H7 (cell line): ENCODE data around the gene SCUBE3. TPM values are rescaled to one million over a fixed set of nuclear protein-coding genes. Genes with fewer than 3 reads are reported as not detected.
A peak's percentile ranks its signal among the peaks of the same experiment; 100 is the strongest.

Experiments
- DNase-seq: peaks from one replicate; pipeline ENCODE4 v3.0.0; 2012
- H3K27me3 ChIP-seq: 2 replicates; pipeline ENCODE4 v1.6.0; 2011; ENCODE audit warnings: mild to moderate bottlenecking, low read length; ENCODE audit not compliant: control insufficient read depth, insufficient read depth
- H3K36me3 ChIP-seq: replicated peaks from 2 replicates; pipeline ENCODE4 v1.5.1; 2011; ENCODE audit warnings: low read length; ENCODE audit not compliant: control insufficient read depth, insufficient read depth
- H3K4me3 ChIP-seq: 2 replicates; pipeline ENCODE4 v1.5.1; 2011; ENCODE audit warnings: low read depth, mild to moderate bottlenecking, control low read depth, low read length, moderate library complexity; ENCODE audit not compliant: insufficient read depth
- total RNA-seq: library from RNA; depleted of rRNA; stranded (reverse); fragments of >200 nt; shearing (Covaris generic); gene quantifications from 2 replicates; pipeline ENCODE4 v1.2.3, GENCODE V29; 2014

Gene SCUBE3
- total RNA-seq, 1 experiment from 2014 or later = 0.45 TPM

DNA sequence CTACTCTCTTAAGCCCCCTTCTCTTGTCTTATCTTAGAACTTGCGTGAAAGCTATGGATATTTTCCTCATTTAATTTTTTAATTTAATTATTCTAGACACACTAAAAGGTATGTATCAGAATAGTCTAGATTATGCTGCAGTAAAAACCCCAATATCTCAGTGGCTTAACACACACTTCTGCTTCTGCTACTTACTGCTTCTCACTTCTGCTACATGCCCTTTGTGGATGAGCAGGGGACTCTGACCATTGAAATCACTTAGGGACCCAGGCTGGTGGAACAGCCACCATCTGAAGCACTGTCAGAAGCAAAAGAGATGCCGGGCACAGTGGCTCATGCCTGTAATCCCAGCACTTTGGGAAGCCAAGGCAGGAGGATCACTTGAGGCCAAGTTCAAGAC, 27.2 kb upstream of the SCUBE3 start:
- Histone ChIP-seq H3K27me3 (peaks cover 7% of the 10 kb centered on the region), H3K4me3 (no peak overlapping the region), H3K36me3 (no peaks in the 10 kb centered on the region)
- no peak for DNase-seq

DNA sequence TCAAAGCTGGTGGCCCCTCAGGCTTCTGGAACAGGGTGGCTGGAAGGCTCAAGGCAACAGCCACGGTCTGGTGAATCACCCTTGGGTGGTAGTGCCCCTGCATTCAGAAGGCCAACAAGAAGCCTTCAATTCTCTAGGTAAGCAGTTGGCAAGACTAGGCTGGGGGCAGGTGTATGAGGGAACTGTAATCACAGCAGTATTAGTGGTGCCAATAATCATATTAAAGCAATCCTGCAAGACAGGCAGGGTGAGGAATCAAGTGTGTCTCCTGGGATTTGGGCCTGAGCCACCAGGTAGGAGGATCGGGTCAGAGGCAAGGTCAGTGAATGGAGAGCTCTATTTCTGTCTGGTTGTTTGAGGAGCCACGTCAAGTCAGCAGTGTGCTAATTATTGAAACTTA, 24.9 kb upstream of the SCUBE3 start:
- Histone ChIP-seq H3K4me3 (no peak overlapping the region), H3K27me3 (no peaks in the 10 kb centered on the region; the same call in 1 of the 2 replicates), H3K36me3 (no peaks in the 10 kb centered on the region)
- DNase-seq = no peak

DNA sequence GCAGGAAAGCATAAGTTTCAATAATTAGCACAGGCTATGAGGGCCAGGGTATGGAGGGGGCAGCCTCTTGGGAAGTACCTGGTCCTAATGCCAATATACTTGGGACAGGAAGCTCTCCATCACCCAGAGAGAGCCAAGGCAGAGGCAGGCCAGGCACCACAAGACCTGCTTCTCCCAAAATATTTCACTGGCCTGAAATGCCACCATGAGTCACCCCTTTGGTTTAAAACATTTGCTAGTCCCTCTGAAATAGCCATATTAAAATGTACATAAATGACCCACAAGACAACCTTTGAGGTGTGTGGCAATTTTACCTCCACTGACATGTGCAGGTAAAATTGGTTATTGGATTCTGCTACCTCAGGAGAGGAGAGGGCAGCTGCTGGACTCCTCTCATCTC, 23.4 kb upstream of the SCUBE3 start:
- Histone ChIP-seq H3K4me3 (no peak overlapping the region), H3K36me3 (no peaks in the 10 kb centered on the region), H3K27me3 (no peaks in the 10 kb centered on the region; the same call in 1 of the 2 replicates)
- no peak for DNase-seq

DNA sequence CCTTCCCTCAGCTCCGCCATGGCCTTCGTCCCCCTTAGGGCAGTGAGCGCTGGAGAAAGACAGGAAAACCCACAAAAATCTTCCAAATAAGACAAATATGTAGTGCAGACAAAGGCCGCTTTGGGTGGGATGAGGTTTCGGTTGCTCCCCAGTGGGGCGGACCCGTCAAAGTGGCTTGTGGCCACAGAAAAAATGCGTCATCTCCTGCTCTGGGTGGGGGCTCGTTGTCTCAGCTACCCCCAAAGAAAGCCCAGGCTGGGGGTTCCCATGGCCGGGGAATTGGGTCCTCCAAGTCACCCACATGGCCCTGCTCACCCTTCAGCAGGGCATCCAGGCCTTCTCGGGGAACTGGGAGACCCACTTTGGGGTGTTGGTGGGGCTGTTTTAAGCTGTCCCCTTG, 21.9 kb upstream of the SCUBE3 start:
- no peaks in the 10 kb centered on the region; the same call in 1 of the 2 replicates for H3K27me3 ChIP-seq
- H3K36me3 ChIP-seq = no peaks in the 10 kb centered on the region
- DNase-seq = no peak
- H3K4me3 ChIP-seq = no peak overlapping the region

DNA sequence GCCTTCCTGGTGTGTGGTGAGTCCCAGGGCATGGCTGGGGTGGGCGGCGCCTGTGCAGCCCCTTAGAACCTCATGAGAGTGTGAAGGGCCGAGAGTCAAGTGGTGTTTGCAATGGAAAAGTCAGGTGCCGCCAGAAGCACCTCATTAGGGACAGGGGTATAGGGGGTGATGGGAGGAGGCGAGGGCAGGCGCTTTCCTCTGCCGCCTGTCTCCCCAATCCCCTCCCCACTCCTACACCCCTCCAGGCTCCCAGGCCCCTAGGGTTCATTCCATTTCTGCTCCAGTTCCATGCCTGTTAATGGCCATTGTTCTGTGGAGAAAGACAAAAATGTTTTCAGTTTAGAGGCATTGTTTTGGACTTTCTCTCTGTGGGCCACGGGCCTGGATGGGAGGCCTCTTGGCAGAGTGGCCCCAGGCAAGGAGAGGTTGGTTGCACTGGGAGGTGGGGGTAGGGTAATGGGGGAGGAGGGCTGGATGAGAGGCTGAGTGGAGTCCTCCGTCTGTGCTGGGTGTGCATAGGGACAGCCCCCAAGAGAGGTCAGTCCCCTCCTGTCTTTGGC, 21.4 kb upstream of the SCUBE3 start:
- H3K27me3 ChIP-seq = no peaks in the 10 kb centered on the region; the same call in 1 of the 2 replicates
- no peaks in the 10 kb centered on the region for H3K36me3 ChIP-seq
- no peak overlapping the region for H3K4me3 ChIP-seq
- peak; percentile 33 for DNase-seq

DNA sequence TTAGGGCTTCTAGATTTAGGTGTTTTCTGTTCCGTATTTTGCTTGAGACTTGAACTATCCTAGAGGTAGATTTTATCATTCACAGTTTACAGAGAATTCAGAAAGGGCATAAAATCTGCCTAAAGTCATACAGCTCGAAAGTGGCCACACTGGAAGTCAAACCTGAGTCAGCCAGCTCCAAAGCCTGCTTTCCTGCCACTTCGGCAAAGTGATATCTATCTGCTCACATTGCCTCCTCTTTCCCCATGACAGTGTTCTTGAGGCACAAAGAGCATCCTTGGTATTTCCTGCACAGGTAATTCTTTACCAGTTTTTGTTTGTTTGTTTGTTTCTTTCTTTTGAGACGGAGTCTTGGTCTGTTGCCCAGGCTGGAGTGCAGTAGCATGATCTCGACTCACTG, 19.4 kb upstream of the SCUBE3 start:
- H3K36me3 ChIP-seq = no peaks in the 10 kb centered on the region
- no peaks in the 10 kb centered on the region; the same call in 1 of the 2 replicates for H3K27me3 ChIP-seq
- no peak overlapping the region for H3K4me3 ChIP-seq
- DNase-seq = no peak

DNA sequence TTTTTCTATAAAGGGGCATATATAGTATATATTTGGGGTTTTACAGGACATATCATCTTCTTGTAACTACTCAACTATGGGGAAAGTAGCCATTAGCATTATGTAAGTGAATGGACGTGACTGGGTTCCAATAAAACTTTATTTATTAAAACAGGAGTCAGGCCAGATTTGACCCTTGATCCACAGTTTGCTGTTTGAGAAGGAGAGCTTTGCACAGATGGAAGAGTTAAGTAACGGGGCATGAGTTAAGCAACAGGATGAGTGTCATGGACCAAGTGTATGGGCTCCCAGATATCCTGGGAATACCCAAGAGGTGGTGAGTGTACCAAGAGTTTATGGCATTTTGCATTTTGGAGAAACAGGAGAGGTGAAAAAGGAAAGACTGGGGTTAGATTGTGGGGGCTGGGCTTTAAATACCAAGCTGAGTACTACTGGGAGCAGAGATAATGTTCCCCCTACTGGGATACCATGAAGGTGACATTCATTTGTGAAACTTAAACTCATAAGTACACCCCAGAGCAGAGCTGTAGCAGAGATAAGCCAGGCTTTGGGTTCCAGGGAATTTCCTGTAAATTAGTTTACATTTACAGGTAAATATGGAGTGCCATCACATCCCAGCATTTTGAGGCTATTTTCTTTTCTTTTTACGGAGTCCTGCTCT, 18.5 kb upstream of the SCUBE3 start:
- peak; percentile 28 for DNase-seq
- Histone ChIP-seq H3K4me3 (no peak overlapping the region), H3K36me3 (no peaks in the 10 kb centered on the region), H3K27me3 (no peaks in the 10 kb centered on the region; the same call in 1 of the 2 replicates)

DNA sequence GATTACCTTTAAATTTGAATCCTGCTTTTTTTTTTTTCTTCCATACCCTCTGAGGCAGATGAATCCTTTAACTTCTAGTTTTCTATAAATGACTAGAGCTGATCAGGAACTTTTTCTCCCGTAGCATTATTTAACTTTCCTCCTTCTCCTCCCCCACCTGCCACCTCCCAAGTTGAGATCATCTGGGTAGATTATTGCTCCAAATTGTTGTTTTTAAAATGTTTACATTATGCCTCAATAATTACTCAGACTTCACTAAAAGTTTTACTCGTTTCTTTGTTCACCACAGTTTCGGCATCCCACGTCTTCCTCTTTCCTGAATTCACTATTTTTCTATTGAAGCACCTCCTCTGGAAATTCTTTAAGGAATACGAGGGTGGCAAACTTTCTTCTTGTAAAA, 16.6 kb upstream of the SCUBE3 start:
- no peak for DNase-seq
- Histone ChIP-seq H3K4me3 (no peak overlapping the region), H3K27me3 (no peaks in the 10 kb centered on the region), H3K36me3 (no peaks in the 10 kb centered on the region)

DNA sequence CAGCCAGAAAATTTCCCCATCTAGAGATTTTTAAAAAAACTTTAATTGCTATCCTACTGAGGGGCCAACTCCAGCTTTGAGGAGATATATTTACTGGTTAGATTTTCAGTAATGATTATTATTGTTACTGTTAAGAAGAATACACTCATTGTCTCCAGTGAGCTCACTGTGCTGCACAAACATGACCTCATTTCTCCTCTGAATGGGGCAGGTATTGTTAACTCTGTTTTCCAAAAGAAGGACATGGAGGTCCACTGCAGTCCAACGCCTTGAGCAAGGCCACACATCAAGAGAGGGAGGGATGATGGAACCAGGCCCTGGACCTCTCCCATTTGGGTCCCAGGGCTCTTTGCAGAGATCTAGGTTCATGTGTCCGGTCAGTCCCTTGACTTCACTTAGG, 13.9 kb upstream of the SCUBE3 start:
- no peaks in the 10 kb centered on the region for H3K27me3 ChIP-seq
- H3K4me3 ChIP-seq = no peak overlapping the region
- DNase-seq = no peak
- no peaks in the 10 kb centered on the region for H3K36me3 ChIP-seq

DNA sequence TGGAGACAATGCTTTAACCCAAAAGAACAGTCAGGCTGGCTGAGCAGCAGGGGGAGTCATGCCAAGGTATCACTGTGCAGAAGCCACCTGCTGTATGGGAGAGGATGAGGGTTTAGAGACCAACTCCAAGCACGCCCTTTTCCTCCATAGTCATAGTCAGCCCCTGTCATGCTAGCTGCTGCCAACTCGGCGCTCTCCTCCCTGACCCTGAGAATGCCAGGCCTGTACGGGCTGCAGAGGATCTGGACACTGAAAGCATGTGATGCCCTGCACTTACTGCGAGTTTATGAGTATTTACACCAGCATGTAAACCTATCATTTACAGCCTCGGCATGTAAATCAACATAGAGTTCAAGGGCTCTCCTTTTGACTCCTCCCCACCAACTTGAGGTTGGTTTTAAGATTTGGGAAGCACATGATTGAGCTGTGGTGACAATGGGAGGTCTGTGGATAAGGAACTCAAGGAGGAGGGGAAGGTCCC, 11.7 kb upstream of the SCUBE3 start:
- Histone ChIP-seq H3K27me3 (peaks cover 7% of the 10 kb centered on the region), H3K4me3 (no peak overlapping the region), H3K36me3 (no peaks in the 10 kb centered on the region)
- DNase-seq = no peak

DNA sequence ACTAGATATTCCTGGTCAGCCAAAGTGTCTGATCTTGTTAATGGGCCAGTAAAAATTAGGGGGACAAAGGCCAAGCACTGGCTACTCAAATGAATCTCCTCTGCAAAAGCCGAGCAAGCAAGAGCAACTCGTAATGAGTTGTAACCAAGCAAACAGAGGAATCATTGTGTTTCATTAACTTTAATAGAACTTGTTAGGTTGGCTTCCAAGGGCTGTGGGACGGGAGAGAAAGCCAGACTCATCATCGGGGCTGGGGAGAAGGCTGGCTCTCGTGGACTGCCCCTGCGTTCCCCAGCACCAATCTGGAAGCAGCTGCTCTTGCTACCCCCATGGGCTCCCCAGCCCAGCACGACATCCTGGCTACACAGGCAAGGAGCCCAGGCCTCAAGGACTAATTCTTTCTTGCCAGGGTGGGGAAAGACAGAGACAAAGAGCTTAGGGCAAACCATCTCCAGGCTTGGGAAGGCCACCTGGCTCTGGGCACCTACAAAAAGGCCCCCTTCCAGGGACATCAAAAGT, 10.5 kb upstream of the SCUBE3 start:
- no peaks in the 10 kb centered on the region for H3K36me3 ChIP-seq
- peaks cover 11% of the 10 kb centered on the region for H3K27me3 ChIP-seq
- H3K4me3 ChIP-seq = no peak overlapping the region
- DNase-seq = no peak

DNA sequence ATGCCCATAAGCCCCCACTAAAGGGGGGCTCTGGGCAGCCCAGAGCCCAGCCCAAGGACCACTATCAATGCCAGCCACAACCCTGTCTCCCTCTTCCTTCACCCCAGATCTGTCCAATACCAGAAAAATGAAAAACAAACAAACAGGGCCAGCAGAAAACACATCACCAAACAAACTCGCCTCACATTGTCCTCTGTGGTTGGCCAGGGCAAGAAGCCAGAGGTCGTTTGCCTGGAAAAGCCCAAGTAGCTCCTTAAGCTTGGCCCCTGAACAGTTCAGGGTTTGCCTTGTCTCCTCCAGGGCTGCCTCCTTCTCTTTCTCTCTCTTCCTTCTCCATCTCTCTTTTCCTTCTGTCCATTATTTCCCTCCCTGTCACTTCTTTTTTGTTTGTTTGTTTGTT, 10.1 kb upstream of the SCUBE3 start:
- Histone ChIP-seq H3K4me3 (no peak overlapping the region), H3K36me3 (no peaks in the 10 kb centered on the region), H3K27me3 (peaks cover 15% of the 10 kb centered on the region)
- DNase-seq = no peak

DNA sequence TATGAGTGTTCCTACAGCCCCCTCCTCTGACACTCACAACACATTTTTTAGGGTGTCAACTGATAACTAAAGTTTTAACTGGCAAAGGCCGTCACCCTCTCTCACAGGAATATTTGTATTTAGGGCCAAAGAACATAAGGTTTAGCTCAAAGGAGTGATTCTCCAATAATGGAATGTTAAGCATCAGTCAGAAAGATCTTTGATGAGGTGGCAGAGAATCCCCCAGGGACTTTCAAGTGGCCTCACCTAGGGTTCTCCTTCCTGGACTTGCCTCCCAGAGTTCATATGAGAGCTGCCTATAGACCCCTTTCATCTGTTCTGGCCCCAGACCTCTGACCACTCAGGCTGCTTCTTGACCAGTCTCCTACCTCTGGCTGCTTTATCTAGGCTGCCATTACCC, 7.4 kb upstream of the SCUBE3 start:
- DNase-seq = no peak
- H3K36me3 ChIP-seq = no peaks in the 10 kb centered on the region
- peaks cover 30% of the 10 kb centered on the region for H3K27me3 ChIP-seq
- no peak overlapping the region for H3K4me3 ChIP-seq

DNA sequence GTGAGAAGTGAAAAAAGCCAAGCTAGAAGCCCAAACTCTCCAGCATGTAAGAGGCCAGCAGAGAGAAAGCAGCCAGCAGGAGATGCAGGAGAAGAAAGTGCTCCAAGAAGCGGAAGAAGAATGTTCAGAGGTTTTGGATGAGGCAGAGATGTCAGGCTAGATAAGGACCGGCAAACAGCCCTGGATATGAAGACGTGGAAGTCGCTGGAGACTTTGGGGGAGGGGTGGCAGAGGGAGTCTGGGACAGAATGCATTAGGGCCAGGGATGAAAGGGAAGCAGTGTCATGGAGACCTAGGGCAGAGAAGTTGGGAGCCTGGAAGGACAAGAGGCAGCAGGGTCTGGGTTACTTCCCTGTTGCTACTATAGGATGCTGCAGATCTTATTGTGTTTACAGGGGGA, 5.3 kb upstream of the SCUBE3 start:
- no peak for DNase-seq
- Histone ChIP-seq H3K27me3 (peaks cover 51% of the 10 kb centered on the region), H3K4me3 (no peak overlapping the region), H3K36me3 (no peaks in the 10 kb centered on the region)

DNA sequence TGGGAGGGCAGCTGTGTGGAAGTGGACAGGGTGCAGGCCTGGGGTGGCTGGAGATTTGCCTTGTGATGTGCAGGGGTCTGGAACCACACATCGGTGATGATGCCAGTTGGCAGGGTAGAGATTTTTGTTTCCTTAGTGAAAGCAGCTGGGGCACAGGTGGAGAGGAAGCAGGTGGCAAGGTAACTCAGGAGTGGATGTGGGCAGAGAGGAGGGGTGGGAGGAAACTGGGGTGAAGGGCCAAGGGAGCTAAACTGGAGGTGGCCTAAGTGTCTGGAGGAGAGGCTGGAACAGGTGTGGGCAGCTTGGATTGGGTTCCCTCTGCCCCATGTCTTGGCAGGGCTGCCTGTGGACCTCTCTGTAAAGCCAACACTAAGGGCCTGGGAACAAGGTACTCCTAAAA, 4.7 kb upstream of the SCUBE3 start:
- Histone ChIP-seq H3K4me3 (no peak overlapping the region), H3K27me3 (peaks cover 54% of the 10 kb centered on the region), H3K36me3 (no peaks in the 10 kb centered on the region)
- DNase-seq = no peak
